Measurements from ENCODE around the gene PLCG2.
"Not testable (repeated sequence)": the region's sequence is repeated elsewhere in the genome, so short reads cannot be mapped to it uniquely, and the experiment has no call there.

Gene PLCG2

DNA sequence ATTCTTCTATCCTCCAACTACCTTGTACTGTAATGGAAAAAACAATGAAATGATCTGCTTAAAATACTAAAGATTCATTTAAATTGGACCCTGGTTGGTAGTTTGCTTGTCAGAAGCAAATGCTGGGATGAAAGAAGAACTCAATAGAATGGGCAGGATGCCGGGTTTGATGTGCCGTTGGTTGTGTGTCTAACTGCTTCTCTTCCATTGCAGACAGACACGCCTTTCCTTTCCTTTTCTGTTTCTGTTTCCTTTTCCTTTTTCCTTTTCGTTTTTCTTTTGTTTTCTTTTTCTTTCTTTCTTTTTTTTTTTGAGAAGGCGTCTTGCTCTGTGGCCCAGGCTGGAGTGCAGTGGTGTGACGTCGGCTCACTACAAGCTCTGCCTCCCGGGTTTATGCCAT lies 64.6 kb downstream of the PLCG2 start:
- DNase-seq (ENCODE audit: low read depth): no peak

DNA sequence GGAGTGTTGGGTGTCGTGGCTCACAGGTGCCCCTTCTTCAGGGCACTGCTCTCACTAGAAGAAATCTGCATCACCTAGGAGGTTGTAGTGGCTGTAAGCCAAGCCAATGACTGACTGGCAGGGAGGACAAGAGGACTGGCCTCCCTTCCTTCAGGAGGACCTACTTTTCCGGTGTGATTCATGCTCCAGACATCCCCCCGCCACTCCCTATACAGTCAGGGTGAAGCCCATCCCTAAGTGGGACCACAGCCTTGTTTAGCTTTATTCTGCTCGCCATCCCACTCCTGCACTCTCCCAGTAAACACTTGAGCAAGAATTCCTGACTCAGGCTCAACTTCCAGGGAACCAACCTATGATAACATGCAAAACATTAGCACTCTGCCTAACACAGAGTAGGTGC lies 67.0 kb downstream of the PLCG2 start:
- DNase-seq (ENCODE audit: low read depth): no peak

DNA sequence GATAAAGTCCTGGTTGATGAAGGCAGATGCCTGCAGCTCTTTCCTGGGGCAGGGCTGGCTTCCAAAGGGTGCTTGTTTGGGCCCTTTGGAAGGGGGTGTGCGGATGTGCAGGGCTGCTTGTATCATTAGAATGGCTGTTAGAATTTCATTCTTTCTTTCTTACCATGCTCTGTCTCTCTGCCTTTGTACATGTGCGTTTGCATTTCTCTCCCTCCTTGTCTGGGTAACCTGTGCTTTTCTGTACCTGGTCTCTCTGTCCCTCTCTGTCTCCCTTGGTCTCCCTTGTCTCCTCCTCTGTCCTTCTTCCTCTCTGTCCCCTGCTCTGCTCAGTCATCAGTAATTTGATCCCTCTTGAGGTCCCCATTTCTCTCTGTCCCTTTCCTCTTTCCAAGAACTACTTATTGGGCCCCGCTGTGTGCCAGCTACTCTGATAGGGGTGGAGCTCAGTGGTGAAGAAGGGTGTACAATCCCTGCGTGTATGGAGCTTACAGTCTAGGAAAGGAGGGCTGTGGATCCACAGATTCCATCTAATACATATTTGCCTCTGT lies 69.3 kb downstream of the PLCG2 start:
- DNase-seq (ENCODE audit: low read depth): no peak

DNA sequence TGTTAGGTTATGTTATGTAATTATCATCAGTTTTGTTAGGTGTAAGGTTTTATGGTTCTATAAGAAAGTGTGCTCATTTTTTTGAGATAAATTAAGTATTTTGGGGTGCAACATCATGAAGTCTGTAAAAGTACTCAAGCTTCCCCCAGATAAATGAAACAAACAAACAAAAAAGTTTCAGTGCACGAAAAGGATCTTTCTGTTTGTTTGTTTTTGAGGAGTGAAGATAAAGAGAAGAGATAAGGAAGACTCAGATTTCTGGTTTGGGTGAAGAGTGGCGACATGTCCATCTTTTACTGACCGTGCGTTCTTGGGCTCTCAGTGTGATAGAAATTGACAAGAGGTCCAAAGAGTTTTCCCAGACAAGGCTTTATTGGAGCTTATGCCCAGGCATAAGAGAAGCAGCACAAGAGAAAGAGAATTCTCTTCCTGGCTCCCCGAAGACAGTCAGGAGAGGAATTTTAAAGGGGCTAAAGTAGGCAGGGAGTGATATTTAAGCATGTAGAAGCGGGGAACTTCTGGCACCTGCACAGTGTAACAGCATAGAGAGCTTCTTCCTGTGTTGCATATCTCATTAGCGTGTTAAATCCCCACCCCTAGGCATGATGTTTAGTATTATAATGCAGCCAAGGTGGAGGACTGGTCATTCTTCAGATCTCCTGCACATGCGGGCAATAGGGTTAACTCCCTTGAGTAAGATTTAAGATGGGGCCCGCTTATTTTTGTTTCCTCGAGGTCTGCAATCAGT lies 71.3 kb downstream of the PLCG2 start:
- DNase-seq (ENCODE audit: low read depth): no peak

DNA sequence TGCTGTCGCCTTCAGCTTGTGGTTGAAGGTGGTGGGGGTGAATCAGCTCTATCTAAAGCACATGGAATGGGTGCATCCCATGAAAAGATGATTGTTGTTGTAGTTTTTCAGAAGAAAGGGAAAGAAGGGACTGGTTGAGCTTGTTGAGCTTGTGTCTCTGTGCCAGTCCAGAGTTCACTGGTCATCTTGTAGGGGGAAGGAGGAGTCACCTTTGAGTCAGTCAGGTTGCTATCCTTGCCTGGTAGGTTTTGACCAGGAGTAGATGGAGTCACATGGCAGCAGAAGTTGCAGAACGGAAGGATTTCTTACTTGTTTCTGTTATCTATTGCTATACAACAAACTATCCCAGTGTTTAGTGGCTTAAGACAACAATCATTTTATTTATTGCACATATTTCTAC lies 73.3 kb downstream of the PLCG2 start:
- DNase-seq (ENCODE audit: low read depth): no peak

DNA sequence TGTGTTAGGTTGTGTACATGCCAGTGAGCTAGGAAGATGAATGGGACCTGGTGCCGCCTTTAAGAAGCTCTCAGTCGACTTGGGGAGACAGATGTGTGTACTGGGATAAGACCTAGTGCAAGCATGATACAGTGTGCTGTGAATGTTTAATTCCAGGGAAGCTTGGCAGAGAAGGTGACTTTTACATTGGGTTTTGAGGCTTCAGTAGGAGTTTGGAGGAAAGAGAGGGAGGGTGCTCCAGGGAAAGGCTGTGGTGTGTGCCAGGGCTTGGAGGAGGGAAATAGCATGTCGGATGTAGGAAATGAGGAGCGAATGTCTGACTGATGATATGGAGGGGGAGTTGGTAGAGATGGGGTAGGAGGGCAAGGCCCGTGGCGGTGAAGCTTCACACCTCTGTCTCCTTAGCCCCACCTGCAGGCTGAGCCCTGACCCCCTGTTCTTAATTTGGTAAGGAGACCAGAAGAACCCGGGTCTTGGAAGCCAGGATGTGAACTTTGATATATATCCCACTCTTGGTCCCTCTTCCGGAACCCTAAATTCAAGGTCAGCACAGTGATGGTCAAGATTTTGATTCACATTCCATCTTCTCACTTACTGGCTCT lies 76.6 kb downstream of the PLCG2 start:
- no peak for DNase-seq (ENCODE audit: low read depth)

DNA sequence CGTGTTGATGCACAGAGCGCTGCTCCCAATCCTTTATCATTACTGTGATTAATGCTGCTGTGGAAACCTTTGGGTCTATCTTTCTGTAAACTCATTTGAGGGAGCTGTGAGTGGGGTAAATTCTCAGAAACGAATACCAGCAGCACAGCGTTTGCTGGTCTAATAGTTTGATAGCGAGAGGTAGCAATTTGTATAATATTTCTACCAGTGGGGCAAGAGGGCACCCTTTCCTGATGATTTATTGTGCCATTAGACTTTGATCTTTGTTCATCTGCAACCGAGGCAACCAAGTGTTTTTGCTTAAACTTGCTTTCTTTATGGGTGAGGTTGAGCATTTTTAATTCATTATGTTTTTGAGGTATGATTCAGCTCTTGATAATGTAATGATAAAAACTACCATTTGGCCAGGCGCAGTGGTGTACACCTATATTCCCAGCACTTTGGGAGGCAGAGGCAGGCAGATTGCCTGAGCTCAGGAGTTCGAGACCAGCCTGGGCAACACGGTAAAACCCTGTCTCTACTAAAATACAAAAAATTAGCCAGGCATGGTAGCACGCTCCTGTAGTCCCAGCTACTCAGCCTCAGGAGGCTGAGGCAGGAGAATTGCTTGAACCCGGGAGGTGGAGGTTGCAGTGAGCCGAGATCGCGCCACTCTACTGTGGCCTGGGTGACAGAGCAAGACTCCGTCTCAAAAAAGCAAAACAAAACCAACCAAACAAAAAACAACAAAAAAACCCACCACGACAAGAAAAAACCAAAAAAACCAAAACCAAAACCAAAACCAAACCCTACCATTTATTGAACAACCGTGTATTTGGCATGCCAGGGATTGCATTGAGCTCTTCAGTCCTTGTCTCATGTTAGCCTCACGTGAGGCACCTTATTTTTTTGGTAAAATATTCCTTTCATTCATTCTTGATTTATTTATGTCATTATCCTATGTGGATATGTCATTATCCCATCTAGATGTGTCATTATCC lies 81.5 kb downstream of the PLCG2 start:
- DNase-seq (ENCODE audit: low read depth): no peak

DNA sequence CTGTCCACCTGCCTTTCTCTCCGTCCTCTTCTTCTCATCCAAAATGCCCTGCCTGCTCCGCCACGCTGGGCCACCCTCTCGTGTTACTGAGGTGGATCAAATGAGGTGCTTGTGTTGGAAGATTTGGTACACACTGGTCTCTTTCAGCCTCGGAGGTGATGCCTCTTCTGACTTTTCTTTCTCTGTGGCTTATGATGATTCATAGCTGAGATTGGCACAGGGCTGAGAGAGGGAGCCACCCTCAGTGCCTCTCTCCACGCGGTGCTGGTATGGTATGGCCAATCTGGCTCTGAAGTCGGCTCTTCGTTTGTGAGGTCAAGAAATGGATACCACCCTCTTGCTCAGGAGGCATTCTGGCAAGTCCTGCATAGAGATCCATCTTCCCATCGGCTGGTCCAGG lies 82.4 kb downstream of the PLCG2 start:
- DNase-seq (ENCODE audit: low read depth): no peak

DNA sequence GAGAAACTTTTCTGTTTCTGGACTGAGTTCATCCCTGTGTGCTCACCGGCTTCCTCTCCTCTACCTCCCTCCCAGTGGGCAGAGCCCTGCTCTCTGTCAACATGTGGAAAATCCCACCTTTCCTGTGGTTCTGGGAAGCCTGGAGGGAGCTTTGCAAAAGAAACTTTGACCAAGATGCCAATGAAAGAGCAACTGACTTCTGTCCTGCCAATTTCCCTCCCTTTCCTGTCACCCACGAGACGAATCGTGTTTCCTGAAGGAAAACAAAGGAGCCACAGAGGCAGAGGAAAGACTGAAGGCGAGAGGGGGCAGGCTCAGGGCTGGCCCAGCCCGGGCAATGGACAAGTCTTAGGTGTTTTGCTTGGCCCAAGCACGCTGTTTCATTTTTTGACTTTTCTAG lies 82.8 kb downstream of the PLCG2 start:
- DNase-seq (ENCODE audit: low read depth): no peak

DNA sequence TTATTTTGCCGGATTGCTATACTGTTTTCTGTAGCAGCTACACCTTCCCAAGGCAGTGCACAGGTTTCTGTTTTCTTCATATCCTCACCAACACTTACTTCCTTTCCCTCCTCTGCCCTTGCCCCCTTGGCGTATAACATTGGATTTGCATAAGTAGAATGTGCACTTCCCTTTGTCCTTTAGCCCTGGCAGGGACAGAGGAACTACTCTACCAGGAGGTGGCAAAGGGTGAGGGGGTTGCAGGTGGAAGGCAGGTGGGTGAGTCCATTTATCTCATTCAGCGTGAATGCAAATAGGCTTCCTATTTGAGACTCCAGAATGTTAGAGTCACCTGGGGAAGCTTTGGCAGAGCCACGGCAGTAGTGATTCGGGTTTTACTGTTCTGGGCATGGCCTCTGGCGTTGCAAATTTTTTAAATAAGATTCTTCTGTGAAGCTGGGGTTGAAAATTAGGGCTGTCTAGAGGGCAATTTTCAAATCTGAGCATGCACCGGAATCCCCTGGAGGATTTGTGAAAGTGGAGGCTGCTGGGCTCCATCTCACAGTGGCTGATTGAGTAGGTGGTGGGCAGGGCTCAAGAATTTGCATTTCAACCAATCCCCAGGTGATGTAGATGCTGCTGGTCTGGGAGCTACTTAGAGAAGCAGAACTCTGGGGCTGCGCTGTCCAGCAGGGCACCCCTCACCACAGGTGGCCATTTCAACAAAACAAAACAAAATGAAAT lies 84.7 kb downstream of the PLCG2 start:
- DNase-seq (ENCODE audit: low read depth): no peak

DNA sequence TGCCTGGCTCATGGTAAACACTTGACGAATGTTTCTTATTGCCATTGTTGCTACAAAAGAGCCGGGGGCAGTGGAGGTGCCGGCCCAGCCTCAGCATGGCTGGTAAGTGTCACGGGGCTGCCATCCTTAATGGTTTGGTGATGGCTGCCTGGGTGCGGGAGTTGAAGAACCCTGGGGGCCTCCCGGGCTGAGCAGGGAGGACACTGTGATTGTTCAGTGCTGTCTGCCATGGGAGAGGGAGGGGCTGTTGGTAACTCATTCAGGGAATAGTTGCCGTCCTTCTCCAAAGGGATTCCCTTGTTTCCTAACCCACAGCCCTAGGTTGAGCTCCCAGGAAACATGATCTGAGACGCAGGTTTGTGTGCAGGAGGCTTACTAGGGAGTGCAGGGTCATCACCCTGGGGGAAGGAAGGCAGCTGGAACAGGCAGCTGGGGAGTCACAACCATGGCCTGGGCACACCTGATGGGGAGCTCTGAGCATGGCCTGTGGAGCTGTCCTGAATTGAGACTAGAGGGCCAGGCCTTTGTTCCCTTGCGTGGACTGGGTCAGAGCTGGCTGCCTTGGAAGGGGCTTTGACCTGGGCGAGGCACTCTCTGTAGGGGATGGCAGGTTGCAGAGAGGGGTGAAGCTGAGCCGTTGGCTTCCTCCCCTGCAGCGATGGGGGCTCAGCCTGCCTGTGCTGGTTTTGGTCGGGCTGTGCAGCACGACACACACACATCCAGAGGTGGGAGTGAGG lies 85.7 kb downstream of the PLCG2 start:
- no peak for DNase-seq (ENCODE audit: low read depth)

DNA sequence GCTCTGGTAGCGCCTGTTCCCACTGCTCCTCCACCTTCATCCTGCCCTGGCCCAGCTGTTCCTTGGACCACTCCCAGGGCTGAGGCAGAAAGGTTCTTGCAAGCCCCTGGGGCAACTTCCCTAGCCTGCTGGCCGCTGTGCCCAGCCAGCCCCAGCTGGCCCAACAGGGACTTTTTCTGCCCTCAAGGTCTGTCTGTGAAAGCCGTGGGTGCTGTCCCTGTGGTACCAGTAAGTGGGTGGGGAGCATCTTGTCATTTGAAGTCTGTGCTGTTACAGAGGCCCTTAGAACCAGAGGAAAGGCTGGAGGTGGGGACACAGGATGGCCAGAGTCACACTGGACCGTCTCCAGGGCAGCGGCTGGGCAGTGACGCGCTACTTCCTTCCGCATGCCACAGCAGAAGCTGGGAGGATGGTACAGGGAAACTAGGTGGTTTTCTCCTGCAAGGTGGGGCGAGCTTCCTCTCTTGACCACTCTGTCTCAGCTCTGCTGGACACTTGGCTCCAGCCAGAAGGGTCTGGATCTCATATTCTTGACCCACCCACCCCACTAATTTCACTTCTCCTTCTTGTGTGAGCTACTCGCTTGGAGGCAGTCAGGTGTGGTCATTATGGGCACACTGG lies 87.8 kb downstream of the PLCG2 start:
- DNase-seq (ENCODE audit: low read depth): no peak

DNA sequence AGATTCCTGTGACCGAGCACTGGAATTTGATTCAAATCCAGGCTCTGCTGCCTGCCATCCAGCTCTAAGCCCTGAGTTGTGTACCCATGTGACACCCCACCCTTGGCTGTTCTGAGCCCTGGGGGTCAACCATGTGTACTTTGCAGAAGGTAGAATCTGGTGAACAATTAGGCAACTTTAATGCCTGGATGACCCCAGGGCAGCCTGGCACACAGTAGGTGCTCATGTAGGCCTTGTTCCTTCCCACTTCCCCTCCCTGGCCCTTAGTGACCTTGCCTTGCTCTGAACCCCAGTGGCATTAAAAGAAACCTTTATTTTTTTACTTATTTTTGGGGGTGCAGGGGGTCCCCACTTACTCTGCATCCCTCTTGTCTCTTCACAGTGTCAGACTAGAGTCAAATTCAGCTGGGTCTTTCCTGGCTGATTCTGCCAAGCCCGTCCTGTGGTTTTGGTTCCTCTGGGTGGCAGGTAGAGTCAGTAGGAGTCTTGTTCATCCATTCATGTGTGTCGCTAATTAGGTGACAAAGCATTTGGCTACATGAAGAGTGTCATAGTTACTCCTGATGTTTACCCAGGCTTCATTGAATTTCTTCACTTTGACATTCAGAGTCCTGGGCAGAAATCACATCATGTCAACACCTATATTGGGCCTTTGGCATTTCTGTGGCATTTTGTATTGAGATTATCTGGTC lies 89.1 kb downstream of the PLCG2 start:
- no peak for DNase-seq (ENCODE audit: low read depth)

DNA sequence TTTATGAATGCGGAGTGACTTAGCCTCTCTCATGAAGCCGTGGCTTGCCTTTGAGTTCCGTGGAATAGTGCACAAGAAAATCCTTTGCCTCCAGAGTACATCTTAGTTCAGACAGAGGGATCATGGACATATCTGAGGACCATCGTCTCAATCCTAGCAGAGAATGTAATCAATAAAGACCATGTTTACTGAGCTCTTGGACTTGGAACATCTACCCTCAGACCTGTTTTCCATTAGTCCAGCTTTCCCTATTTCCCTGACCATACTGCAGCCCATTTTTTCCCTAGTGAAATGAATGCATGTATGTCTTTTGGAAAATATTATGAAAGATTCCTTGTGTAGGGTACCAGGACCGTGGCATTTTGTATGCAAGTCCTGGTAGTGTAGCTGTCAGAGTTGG lies 90.2 kb downstream of the PLCG2 start:
- no peak for DNase-seq (ENCODE audit: low read depth)

DNA sequence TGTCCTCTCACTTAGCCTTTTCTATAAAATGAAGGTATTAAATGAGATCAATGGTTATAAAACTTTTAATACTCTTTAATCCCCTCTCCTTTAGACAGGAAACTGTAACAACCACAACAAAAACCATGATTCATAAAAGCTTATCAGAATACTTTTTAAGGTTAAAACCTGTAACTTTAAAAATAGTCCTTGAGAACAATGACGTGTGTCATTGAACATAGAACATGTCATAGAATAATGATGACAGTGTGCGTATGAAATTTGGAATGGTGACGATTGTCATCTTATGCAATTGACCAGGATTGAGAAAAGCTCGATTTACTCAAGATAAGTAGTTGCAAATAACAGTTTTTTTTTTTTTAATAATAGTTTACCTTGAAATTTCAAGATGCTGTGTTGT lies 94.1 kb downstream of the PLCG2 start:
- DNase-seq (ENCODE audit: low read depth): no peak

DNA sequence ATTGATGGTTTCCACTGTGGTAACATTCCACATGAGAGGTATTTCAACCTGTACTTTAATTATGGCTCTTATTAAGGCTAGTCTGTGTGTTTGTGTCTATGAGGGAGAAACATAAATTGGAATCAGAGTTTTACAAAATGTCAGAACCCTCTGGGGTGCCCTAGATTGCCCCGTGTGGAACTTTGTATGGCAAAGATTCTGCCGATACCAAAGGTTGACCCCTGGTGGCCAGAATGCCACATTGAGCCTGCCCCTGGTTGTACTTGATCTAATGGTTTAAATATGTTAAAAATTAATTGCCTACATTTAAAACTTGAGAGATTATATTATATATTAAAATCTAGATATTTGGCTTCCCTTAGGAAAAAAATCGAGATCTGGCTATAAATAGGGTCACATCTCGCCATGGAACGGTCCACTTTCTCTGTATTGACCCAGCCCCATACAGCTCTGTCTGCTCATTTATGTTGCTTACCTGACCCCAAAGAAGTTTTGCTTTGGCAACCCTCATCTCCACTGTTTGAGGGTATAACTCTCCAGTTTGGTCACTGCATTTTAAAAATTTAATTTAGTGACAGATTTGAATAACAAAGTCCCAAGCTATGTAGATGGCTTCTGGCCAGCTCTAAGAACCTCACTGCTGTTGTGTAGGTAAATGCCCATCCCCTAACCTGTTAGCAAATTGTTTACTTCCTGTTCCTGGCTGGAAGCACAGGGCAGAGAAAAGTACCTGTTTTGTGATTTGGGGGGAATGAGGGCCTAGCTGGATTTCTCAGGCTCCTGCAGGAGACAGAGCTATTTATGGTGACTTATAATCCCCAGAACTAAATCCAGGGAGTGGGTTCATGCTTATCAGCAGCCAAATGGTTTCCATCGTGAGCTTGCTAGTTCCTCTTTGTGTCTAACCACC lies 95.0 kb downstream of the PLCG2 start:
- DNase-seq (ENCODE audit: low read depth): peak; percentile 53

DNA sequence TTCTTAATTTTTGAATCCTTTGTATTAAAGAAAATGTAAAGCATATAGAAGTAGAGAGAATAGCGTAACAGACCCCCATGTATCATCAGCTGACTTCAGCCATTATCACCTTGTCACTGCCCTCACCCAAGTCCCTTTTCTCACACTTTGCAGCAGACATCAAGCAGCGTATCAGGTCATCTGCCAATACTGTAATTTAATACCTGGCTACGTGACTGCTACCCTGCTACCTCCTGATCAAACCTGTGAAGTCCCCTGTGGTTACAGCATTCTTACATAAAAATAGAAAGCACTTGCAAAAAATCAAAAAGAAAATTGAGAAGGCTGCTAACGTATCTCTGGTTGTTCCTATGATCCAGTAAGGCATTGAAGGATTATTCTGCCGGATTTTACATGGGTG lies 96.4 kb downstream of the PLCG2 start:
- no peak for DNase-seq (ENCODE audit: low read depth)

DNA sequence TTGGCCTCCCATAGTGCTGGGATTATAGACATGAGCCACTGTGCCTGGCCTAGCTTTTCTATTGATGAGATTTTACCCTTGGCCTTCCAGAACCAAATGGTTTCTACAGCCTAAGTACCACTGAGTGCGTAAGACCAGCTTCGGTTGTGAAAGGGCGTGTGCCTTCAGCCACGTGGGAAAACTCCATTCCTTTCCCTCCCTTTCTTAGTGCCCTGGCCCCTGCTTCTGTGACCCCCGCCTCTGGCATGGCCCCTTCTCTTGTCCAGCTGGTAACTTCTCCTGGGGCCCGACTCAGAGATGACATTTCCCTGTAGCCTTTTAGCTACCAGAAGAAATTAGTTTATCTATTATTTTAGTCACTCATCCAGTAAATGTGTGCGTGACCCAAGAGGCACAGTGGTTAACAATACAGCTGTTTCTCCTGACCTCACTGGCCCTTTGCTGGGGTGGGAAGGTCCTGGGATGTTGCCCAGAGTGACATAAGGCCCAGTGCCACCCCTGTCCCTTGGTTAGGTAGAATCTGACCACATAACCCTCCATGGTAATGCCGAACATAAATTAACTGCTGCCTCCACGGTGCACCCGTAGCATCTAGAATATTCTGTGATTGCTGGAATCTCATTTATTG lies 97.3 kb downstream of the PLCG2 start:
- no peak for DNase-seq (ENCODE audit: low read depth)

DNA sequence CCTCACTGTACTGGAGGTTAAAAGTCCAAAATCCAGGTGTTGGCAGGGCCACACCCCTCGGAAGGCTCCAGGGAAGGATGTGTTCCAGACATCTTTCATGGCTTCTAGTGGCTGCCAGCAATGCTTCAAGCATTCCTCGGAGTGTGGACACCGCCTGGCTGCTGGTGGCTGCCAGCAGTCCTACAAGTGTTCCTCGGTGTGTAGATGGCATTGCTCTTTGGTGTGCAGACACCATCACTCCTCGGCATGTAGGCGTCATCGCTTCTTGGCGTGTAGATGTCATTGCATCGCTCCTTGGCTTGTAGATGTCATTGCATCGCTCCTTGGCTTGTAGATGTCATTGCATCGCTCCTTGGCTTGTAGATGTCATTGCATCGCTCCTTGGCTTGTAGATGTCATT lies 98.4 kb downstream of the PLCG2 start:
- DNase-seq (ENCODE audit: low read depth): not testable (repeated sequence)
